GM10248 (cell line): ENCODE measurements around the gene TAL1.

Source experiments
- CTCF ChIA-PET: fragments of 300-600 bp; sonication (Branson Sonifier 250); formaldehyde crosslinking; extraction: SDS; loops from one replicate; lab custom pipeline; 2021; ENCODE audit warnings: antibody characterized with exemption; lab: Yijun Ruan, JAX
- POLR2A ChIA-PET: fragments of 350-650 bp; sonication (Branson Sonifier 250); formaldehyde crosslinking; extraction: SDS; loops from one replicate; lab custom pipeline; 2020; ENCODE audit warnings: antibody characterized with exemption; lab: Yijun Ruan, JAX
- DNase-seq: peaks from one replicate; pipeline ENCODE4 v3.0.0; 2012; ENCODE audit errors: extremely low spot score
- CTCF ChIP-seq: IDR thresholded peaks from 2 replicates; pipeline ENCODE4 v1.5.1; 2012; ENCODE audit warnings: mild to moderate bottlenecking, low read depth; ENCODE audit errors: extremely low read depth, missing control alignments, control extremely low read depth

The TAL1 gene

DNA sequence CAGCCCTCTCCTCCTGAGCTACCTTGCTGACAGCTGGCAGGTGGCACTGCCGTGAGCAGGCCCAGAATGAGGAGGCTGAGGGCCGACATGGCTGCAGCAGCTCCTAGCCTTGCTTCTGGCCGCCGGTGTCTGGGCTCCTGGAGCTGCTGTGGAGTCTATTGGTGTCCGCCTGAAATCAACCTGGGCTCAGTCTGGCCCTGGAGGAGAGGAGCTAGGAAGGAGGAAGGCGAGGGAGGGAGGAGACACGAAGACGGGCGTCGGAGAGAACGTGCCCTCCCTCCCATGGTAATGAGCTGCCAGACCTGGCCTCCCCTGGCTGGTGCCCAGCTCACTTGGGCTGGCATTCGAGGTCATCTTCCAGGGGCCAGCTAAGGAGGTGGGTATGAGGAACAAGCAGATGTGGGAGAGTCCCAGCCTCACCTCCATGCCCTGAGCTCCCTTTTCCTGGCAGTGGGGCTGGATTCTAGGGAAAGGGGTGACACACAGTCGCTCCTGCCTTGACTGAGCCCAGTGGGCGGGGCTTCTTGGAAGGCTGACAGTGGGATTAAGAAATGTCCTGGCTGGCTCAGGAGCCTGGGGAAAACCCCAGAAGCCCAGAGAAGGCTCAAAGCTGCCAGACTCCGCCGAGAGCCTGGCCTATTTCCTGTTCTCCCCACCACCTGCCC is 42.0 kb downstream of the TAL1 start, which contains the start of gene PDZK1IP1:
PDZK1IP1 (minus strand) TSS at position 193 of the 665 bp plus-strand sequence; CDS start at position 89, 104 bp downstream.
- POLR2A ChIA-PET: no interaction called here
- no peak for DNase-seq
- CTCF ChIA-PET: interaction anchor here (1.3 to 6.8 kb wide), 5 partner anchors 10 to 536 kb away, joined by 4 to 192 read pairs (median 8); no protein-coding TSS in a partner anchor
- no peak for TF ChIP-seq CTCF

DNA sequence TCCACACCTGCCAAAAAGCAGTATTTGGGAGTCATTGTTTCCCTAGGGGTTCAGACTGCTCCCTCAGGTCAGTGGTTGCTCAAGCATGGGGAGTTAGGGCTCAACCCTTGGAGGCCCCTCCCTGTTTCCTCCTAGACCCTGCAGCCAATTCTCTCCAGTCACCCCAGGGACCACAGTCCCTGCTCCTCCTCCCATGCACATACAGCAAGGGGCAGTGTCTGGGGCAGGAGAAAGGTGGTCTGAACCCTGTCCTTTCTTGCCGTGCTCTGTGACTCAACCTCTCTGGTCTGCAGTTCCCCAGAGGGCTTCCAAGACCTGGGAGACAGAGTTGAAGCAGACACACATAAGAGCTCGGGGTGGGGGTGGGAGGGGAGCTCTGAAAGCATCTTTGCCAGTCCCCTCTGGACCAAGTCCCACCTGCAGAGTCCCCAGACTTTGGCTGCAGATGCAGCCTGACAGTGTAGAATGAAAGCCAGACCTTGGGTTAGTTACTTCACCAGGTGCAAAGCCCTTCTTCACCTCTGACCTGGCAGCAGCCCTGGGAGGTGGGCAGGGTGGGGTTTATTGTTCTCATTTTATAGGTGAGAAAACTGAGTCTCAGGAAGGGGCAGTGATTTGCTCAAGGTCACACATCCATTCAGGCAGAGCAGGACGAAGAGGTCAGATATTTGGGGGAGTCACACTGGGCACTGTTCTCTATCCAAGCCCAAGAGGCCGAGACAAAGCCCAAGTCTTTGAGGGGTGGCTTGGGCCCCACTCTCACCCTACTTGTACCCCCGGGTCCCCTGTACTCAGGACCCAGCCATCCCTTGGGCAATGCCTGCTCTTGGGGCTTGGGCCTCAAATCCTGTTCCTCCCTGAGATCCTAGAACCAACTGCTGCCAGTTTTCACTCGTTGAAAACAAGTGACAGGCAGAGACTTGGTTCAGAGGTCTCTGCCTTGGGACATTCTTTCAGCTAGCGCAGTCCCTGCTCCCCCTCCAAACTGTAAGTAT is 42.9 kb downstream of the TAL1 start:
- no peak for DNase-seq
- TF ChIP-seq CTCF: no peak
- POLR2A ChIA-PET: no interaction called here
- CTCF ChIA-PET: interaction anchor here (1.3 to 6.8 kb wide), 8 partner anchors 9 to 537 kb away, joined by 3 to 192 read pairs (median 5); no protein-coding TSS in a partner anchor

DNA sequence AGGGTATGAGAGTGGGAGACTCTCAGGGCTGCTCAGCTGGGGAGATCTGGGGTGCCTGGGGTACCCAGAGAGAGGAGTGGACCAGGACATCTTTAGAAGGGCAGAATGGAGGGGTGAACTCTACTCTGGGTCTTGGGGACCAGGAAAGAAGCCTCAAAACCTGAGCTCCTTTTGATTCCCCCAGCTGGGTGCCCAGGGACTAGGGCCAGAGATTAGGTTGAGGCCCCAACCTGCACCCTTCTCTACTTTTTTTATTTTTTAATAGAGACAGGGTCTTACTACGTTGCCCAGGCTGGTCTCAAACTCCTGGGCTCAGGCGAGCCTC is 44.1 kb downstream of the TAL1 start:
- DNase-seq: no peak
- TF ChIP-seq CTCF: no peak
- ChIA-PET CTCF (interaction anchor here (1.0 to 1.9 kb wide), 5 partner anchors 9 to 249 kb away, joined by 3 to 21 read pairs (median 4); no protein-coding TSS in a partner anchor), POLR2A (no interaction called here)

DNA sequence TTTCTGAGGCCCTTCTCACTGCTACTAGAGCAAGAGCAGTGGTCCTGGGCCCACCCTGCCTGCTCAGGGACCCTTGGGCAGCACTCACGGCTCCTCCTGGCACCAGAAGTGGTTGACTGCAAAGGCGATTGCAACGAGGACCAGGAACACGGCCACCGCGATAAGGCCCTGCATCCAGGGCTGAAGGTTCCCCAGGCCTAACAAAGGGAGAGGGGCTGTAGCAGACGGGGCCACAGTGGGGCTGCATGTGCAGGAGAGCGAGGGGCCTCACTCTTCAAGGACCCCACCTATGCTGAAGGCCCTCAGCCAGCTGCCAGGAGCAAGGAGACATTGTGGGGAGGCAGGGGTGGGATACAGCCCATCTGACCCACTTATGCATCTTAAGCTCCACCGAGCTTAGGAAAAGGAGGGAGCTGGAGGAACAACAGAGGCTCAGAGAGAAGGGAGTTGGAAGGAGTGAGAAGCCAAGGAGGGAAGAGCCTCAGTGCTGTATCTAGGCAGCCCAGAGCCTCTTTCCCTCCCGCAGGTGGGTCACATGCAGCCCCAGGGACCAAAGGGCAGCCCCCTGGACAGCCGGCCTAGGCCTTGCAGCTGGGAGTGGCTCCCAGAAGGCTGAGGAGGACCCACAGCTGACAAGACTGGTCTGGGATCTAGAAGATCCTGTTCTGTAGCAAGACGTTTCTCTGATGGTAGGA is 44.6 kb downstream of the TAL1 start:
- POLR2A ChIA-PET: no interaction called here
- no peak for TF ChIP-seq CTCF
- CTCF ChIA-PET: interaction anchor here (1.0 to 1.9 kb wide), 6 partner anchors 9 to 249 kb away, joined by 3 to 21 read pairs (median 5); no protein-coding TSS in a partner anchor
- DNase-seq: no peak

DNA sequence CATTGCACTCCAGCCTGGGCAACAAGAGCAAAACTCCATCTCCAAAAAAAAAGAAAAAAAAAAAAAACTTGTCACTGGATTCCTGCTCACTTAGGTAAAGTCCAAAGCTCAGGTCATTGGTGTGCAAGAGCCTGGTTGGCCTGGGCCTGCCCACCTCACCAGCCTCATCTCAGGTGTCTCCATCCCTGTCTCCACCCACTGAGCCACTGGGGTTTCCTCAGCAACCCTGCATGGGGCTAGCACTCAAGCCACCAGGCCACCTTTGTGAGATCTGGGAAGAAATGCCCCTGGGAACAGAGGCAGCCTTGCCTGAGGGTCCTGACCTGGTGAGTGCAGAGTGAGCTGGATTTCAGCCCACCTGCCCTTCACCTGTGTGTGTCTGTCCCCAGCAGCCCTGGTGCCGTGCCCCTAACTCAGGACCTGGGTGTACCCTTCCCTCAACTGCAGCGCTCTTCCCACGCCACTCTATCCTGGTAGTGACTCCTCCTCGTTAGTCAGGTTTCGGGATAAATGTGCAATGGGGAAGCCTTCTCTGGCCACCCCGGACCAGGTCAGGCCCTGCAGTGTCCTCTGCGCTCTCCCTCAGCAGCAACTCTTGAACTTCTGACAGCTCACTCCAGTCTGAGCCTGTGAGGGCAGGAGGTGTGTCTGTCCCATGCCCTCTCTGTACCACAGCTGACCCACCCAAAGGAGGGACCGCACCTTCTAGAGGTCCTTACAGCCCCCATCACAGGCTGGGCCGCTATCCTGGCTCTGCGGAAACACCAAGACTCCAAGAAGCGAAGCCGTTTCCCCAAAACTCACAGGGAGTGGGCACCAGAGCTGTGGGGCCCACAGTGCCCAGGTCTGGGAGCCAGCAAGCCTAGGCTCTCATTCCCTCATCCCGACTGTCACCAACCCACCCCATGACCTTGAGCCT is 45.5 kb downstream of the TAL1 start:
- POLR2A ChIA-PET: no interaction called here
- DNase-seq: no peak
- CTCF ChIA-PET: interaction anchor here (1.9 kb wide), 2 partner anchors 8 to 11 kb away, joined by 11 to 21 read pairs; no protein-coding TSS in a partner anchor

More for the DNA sequence above, 45.5 kb downstream of the TAL1 start:
- no peak for TF ChIP-seq CTCF
